ENCODE results near the gene RELL2.

RELL2 gene

DNA sequence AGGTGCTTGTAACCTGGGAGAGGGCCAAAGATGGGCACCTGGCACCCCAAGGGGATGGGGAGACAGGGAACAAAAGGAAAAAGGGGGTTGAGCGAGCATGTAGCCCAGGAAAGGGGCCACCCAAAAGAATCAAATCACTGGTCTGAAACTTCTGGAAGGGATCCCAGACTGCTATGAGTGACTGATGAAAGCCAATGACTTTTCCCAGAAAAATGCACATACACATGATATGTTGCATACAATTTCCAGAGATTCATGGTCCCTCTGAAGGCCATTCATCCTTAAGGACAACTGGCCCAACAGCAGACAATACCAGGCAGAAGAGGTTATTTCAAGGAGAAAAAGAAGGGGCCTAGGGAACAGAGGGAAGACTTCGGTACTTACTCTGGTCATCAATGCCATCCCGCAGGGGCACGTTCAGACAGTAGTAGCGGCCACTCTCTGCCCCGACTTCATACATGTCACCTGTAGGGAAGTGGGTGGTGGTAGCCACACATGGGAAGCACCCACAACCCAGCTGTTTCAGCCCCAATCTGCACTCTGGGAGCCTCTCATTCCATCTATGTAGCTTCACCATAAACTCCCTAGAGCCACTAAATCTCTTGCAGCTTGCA is 8.5 kb upstream of the RELL2 start:
- DNase-seq (ENCODE audit: extremely low spot score): no peak
- ChIA-PET POLR2A (no interaction called here), CTCF (interaction anchor here (1.2 to 26.1 kb wide), 4 partner anchors 9 to 38 kb away, joined by 3 to 442 read pairs (median 400); partner anchors contain the start of genes DIAPH1, FCHSD1, HDAC3 and RELL2)
- TF ChIP-seq, protein P1, sequence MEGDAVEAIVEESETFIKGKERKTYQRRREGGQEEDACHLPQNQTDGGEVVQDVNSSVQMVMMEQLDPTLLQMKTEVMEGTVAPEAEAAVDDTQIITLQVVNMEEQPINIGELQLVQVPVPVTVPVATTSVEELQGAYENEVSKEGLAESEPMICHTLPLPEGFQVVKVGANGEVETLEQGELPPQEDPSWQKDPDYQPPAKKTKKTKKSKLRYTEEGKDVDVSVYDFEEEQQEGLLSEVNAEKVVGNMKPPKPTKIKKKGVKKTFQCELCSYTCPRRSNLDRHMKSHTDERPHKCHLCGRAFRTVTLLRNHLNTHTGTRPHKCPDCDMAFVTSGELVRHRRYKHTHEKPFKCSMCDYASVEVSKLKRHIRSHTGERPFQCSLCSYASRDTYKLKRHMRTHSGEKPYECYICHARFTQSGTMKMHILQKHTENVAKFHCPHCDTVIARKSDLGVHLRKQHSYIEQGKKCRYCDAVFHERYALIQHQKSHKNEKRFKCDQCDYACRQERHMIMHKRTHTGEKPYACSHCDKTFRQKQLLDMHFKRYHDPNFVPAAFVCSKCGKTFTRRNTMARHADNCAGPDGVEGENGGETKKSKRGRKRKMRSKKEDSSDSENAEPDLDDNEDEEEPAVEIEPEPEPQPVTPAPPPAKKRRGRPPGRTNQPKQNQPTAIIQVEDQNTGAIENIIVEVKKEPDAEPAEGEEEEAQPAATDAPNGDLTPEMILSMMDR (IDR thresholded peaks at IDR 0.05; ENCODE audit: control extremely low read depth, extremely low read depth, low read depth, missing control alignments): no peak

DNA sequence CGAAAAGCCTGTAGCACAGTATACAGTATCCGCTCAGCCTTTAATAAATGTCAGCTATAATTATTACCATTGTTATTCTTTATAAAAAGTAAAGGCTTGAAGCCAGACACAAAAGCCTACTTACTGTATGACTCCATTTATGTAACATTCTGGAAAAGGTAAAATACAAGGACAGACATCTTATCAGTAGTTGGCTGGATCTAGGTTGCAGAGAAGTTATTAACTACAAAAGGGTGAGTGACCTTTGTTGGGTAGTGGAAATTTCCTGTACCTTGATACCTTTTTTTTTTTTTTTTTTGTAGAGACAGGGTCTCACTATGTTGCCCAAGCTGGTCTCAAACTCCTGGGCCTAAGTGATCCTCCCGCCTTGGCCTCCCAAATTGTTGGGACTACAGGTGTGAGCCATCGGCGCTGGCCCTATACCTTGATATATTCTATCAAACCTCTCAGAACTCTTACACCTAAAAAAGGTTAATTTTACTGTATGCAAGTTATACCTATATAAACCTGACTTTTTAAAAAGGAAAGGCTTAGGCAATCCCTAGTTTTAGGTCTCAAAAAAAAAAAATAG is 6.1 kb upstream of the RELL2 start:
- ChIA-PET POLR2A (no interaction called here), CTCF (interaction anchor here (1.0 to 26.1 kb wide), 4 partner anchors 11 to 384 kb away, joined by 3 to 442 read pairs (median 57); partner anchors contain the start of gene DIAPH1)
- TF ChIP-seq, protein P1 (IDR thresholded peaks at IDR 0.05; ENCODE audit: control extremely low read depth, extremely low read depth, low read depth, missing control alignments): no peak
- DNase-seq (ENCODE audit: extremely low spot score): no peak

DNA sequence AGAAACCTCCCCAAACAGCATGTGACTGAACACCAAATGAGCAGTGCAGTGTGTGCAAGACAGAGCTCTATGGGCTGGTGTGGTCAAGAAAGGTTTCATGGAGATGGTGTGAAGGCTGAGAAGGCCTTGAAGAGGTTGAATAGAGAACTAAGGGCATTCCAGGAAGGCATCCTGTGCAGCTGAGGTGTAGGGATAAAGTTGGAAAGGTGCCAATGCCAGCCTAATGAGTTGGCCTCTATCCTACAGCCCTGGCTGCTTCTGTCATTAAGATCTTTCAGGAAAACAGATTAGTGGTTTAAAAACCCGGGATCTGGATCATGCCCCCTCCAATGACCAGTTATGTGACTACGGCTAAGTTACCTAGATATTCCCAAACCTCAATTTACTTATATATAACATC is 4.1 kb upstream of the RELL2 start:
- TF ChIP-seq, protein P1 (IDR thresholded peaks at IDR 0.05; ENCODE audit: control extremely low read depth, extremely low read depth, low read depth, missing control alignments): no peak
- no peak for DNase-seq (ENCODE audit: extremely low spot score)
- POLR2A ChIA-PET: no interaction called here
- CTCF ChIA-PET: interaction anchor here (1.1 to 26.1 kb wide), 7 partner anchors 9 to 69 kb away, joined by 4 to 442 read pairs (median 11); partner anchors contain the start of gene DIAPH1

DNA sequence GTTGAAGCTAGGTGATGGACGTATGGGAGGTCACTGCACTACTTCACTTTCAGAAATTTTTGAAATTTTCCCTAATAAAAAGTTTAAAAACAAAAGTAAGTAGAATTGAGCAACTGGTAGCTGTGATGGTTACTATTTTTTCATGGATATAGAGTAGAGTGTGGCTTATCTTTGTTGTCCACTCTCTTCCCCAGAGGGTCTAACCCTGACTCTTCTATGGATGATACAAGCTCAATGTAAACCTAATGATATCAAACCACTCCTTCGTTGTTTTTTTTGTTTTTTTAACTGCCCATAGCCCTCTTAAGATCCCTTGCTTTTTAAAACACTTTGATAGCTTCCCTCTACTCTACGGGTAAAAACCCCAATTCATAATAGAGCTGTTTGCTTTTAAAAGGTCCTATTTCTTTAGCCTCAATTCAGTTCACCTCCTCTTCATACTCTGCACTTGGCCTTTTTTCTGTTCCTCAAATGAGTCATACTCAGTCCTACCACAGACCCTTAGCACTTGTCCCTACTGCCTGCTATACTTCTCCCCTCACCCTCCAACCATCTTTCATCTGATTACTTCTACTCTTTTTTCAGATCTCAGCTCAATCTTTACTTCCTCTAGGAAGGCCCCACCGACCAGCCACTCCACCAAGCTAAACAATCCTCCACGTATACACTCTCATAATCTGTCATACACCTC is 2.8 kb upstream of the RELL2 start:
- CTCF ChIA-PET: interaction anchor here (1.1 to 26.1 kb wide), 10 partner anchors 14 to 75 kb away, joined by 3 to 442 read pairs (median 4); partner anchors contain the start of genes DIAPH1 and FCHSD1
- POLR2A ChIA-PET: interaction anchor here (0.6 to 0.8 kb wide), 3 partner anchors 15 to 1086 kb away, joined by 3 to 5 read pairs (median 4); partner anchors contain the start of gene EIF4EBP3
- TF ChIP-seq, protein P1 (IDR thresholded peaks at IDR 0.05; ENCODE audit: control extremely low read depth, extremely low read depth, low read depth, missing control alignments): no peak

DNA sequence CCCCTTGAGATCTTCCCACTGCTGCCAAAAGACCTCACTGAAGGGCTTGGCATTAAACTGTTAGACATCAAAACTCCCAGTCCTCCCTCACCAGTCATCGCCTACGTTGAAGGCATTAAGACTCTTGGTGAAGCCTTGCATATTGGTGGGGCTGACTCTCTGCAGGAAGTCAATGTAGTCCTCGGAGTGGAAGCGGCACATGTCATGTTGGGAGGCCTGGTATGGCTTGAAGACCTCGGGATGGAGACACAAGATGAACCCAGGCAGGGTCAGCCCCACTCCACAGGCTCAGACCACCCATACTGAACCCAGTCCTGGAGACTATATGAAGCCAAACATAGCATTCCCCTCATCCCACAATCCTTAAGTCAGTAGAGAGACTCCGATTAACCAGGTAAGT is 2.1 kb upstream of the RELL2 start:
- DNase-seq (ENCODE audit: extremely low spot score): no peak
- TF ChIP-seq, protein P1 (IDR thresholded peaks at IDR 0.05; ENCODE audit: control extremely low read depth, extremely low read depth, low read depth, missing control alignments): no peak
- POLR2A ChIA-PET: no interaction called here
- CTCF ChIA-PET: interaction anchor here (1.1 to 26.1 kb wide), 6 partner anchors 15 to 71 kb away, joined by 3 to 442 read pairs (median 4); partner anchors contain the start of gene DIAPH1

More for the DNA sequence above, 2.8 kb upstream of the RELL2 start:
- peak; percentile 73 for DNase-seq (ENCODE audit: extremely low spot score)

DNA sequence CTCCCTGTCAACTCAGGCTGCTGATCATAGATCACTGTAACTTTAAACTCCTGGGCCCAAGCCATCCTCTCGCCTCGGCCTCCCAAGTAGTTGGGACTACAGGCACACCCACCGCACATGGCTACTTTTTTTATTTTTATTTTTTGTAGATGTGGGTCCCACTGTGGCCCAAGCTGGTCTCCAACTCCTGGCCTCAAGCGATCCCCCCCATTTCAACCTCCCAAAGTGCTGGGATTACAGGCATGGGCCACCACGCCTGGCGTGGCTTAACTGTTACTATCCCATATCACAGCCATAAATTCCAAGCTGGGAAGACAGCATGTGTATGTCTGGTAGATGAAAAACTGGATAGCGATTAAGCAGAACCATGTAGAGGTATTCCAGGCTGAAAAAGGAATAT is 1.2 kb upstream of the RELL2 start:
- TF ChIP-seq, protein P1 (IDR thresholded peaks at IDR 0.05; ENCODE audit: control extremely low read depth, extremely low read depth, low read depth, missing control alignments): no peak
- no peak for DNase-seq (ENCODE audit: extremely low spot score)
- ChIA-PET CTCF (interaction anchor here (0.8 to 26.1 kb wide), 13 partner anchors 16 to 354 kb away, joined by 3 to 442 read pairs (median 4); partner anchors contain the start of gene DIAPH1), POLR2A (no interaction called here)
